ENCODE results near the gene SLC22A1. TPM values are rescaled to one million over a fixed set of nuclear protein-coding genes. Genes with fewer than 3 reads are reported as not detected.
"Not testable (repeated sequence)": the region's sequence is repeated elsewhere in the genome, so short reads cannot be mapped to it uniquely, and the experiment has no call there.

SLC22A1 gene
- total RNA-seq, 1 donor from 2014 or later = 1.0 TPM

DNA sequence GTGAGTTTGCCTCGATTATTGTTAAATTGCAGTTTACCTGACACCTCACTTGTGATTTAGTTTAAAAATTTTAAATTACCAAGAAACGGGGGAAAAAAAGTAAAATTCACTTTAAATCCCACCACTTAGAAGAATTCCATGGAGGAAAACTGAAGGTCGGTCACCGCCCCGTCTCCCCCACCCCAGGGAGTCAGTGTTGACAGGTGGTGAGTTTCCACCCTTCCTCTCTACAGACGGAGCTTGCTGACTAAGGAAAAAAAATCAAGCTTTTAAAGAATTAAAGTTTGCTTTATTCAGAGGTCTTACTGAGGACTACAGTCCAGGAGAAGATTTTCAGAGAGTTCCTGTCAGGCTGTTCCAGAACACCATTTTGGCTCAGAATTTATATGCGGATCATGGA lies 42.3 kb downstream of the SLC22A1 start:
- Histone ChIP-seq H3K4me3 (ENCODE audit: low read length in 3 of 3) (no peak overlapping the region), H3K27ac (ENCODE audit: low read depth, low read length) (no peak overlapping the region), H3K9ac (ENCODE audit: low read depth in 1 of 3, low read length in 3 of 3) (no peak overlapping the region), H3K27me3 (ENCODE audit: control insufficient read depth in 3 of 3, insufficient read depth in 3 of 3, low read length in 3 of 3) (peaks cover 0 to 5% (median 0%) of the 10 kb centered on the region in 3 donors), H3K4me1 (ENCODE audit: control insufficient read depth in 3 of 3, insufficient read depth in 3 of 3, low read length in 3 of 3) (no peaks in the 10 kb centered on the region), H3K36me3 (ENCODE audit: control insufficient read depth in 3 of 3, insufficient read depth in 3 of 3, low read length in 3 of 3) (no peaks in the 10 kb centered on the region), H3K9me3 (ENCODE audit: control insufficient read depth in 3 of 3, low read length in 3 of 3) (no peaks in the 10 kb centered on the region)

- H3K9ac ChIP-seq (ENCODE audit: low read depth in 1 of 3, low read length in 3 of 3); H3K36me3 ChIP-seq (ENCODE audit: control insufficient read depth in 3 of 3, insufficient read depth in 3 of 3, low read length in 3 of 3); H3K27me3 ChIP-seq (ENCODE audit: control insufficient read depth in 3 of 3, insufficient read depth in 3 of 3, low read length in 3 of 3); H3K4me1 ChIP-seq (ENCODE audit: control insufficient read depth in 3 of 3, insufficient read depth in 3 of 3, low read length in 3 of 3); H3K4me3 ChIP-seq (ENCODE audit: low read length in 3 of 3); H3K9me3 ChIP-seq (ENCODE audit: control insufficient read depth in 3 of 3, low read length in 3 of 3); H3K27ac ChIP-seq (ENCODE audit: low read depth, low read length): not testable (repeated sequence)
Measured at GRCh38 chr6:160165928-160166327, 44.3 kb downstream of the SLC22A1 start.

- Histone ChIP-seq H3K9ac (ENCODE audit: low read depth in 1 of 3, low read length in 3 of 3) (no peak overlapping the region), H3K27me3 (ENCODE audit: control insufficient read depth in 3 of 3, insufficient read depth in 3 of 3, low read length in 3 of 3) (peaks cover 0 to 5% (median 0%) of the 10 kb centered on the region in 3 donors), H3K27ac (ENCODE audit: low read depth, low read length) (no peak overlapping the region), H3K4me3 (ENCODE audit: low read length in 3 of 3) (no peak overlapping the region), H3K36me3 (ENCODE audit: control insufficient read depth in 3 of 3, insufficient read depth in 3 of 3, low read length in 3 of 3) (no peaks in the 10 kb centered on the region), H3K9me3 (ENCODE audit: control insufficient read depth in 3 of 3, low read length in 3 of 3) (no peaks in the 10 kb centered on the region), H3K4me1 (ENCODE audit: control insufficient read depth in 3 of 3, insufficient read depth in 3 of 3, low read length in 3 of 3) (no peaks in the 10 kb centered on the region)
Measured at GRCh38 chr6:160167604-160168399, 46.2 kb downstream of the SLC22A1 start.

DNA sequence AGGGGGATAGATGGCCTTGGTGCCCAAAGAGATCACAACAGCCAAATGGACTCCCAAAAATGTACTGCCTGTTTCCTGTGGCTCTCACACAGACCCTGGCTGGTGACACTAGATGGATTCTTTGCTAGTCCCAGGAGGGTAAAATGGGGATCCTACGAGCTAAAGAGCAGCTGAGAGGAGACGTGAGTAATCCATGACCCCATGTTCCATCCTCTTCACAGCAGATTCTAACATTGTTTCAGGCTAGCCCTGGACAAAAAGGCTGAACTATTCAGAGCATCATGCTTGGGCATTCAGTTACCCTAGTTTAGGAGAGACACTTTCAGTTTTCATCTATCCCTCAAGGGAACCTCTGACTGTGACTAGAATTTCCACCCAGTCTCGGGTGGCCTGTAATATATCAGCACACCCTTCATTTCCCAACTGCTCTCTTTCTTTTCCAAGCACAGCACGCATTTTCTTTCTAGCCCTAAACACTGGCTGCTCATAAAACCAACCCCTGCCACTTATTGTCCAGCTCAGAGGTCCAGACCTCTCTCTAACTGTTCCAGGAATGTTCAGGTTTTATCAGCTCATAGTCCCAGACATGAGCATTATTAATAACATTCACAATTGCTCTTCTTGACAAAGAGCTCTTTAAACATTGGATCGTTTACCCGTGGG lies 48.5 kb downstream of the SLC22A1 start:
- no peak overlapping the region for H3K4me3 ChIP-seq (ENCODE audit: low read length in 3 of 3)
- no peak overlapping the region for H3K9ac ChIP-seq (ENCODE audit: low read depth in 1 of 3, low read length in 3 of 3)
- H3K9me3 ChIP-seq (ENCODE audit: control insufficient read depth in 3 of 3, low read length in 3 of 3) = no peaks in the 10 kb centered on the region
- no peaks in the 10 kb centered on the region for H3K4me1 ChIP-seq (ENCODE audit: control insufficient read depth in 3 of 3, insufficient read depth in 3 of 3, low read length in 3 of 3)
- H3K27ac ChIP-seq (ENCODE audit: low read depth, low read length) = no peak overlapping the region
- H3K36me3 ChIP-seq (ENCODE audit: control insufficient read depth in 3 of 3, insufficient read depth in 3 of 3, low read length in 3 of 3) = no peaks in the 10 kb centered on the region
- H3K27me3 ChIP-seq (ENCODE audit: control insufficient read depth in 3 of 3, insufficient read depth in 3 of 3, low read length in 3 of 3) = peaks cover 0 to 5% (median 0%) of the 10 kb centered on the region in 3 donors

DNA sequence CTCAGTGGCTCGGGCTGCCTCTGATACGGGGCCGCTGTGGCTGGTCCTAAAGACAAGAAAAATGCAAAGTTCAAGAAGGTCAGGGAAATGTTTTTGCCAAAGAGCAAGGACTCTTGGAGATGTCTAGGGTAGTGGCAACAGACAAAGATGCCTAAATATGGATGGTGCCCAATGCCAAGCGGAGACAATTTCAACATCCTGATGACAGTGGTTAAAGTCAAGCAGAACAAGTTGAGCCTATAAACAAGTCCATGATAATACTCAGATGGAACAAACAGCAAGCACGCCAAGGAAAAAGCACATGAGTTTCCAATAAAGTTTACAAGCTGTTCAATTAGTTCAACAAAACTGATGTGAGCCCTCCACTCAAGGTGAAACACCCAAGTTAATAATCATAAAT lies 51.1 kb downstream of the SLC22A1 start:
- no peaks in the 10 kb centered on the region for H3K4me1 ChIP-seq (ENCODE audit: control insufficient read depth in 3 of 3, insufficient read depth in 3 of 3, low read length in 3 of 3)
- no peaks in the 10 kb centered on the region for H3K36me3 ChIP-seq (ENCODE audit: control insufficient read depth in 3 of 3, insufficient read depth in 3 of 3, low read length in 3 of 3)
- H3K9ac ChIP-seq (ENCODE audit: low read depth in 1 of 3, low read length in 3 of 3) = no peak overlapping the region
- no peak overlapping the region for H3K4me3 ChIP-seq (ENCODE audit: low read length in 3 of 3)
- H3K27me3 ChIP-seq (ENCODE audit: control insufficient read depth in 3 of 3, insufficient read depth in 3 of 3, low read length in 3 of 3) = no peaks in the 10 kb centered on the region
- no peaks in the 10 kb centered on the region for H3K9me3 ChIP-seq (ENCODE audit: control insufficient read depth in 3 of 3, low read length in 3 of 3)
- H3K27ac ChIP-seq (ENCODE audit: low read depth, low read length) = no peak overlapping the region

DNA sequence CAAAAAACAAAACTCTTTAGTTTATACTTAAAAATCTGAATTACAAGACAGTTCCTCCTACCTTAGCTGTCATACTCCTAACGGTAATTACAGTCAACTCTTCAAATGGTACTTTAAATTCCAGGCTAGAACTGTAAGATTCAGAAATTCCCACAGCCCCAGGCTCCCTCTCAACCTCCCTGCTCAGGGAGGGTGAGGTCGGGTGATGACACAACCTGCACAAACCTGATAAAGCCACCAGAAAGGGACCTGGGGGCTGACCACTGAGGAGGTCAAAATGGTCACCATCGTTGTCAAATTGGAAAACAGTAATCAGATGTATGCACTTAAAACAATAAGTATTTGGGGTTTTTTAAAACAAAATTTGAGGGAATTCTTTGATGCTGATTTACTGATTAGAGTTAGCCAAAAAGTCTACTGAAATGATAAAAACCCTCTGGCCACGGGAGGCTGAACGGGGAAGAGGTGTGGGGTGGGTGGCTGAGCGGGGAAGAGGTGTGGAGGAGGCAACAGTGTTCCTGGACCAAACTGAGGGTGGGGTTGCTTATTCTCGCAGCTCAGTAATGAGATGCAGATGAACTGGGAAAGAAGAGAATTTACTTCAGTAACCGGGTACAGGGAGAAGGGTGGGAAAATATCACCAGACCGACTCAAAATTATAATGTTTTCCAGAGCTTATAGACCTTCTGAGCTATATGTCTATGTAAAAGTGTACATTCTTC lies 52.4 kb downstream of the SLC22A1 start:
- H3K9ac ChIP-seq (ENCODE audit: low read depth in 1 of 3, low read length in 3 of 3) = no peak overlapping the region
- H3K4me1 ChIP-seq (ENCODE audit: control insufficient read depth in 3 of 3, insufficient read depth in 3 of 3, low read length in 3 of 3) = no peaks in the 10 kb centered on the region
- H3K27ac ChIP-seq (ENCODE audit: low read depth, low read length) = no peak overlapping the region
- H3K9me3 ChIP-seq (ENCODE audit: control insufficient read depth in 3 of 3, low read length in 3 of 3) = no peaks in the 10 kb centered on the region
- H3K4me3 ChIP-seq (ENCODE audit: low read length in 3 of 3) = no peak overlapping the region
- H3K27me3 ChIP-seq (ENCODE audit: control insufficient read depth in 3 of 3, insufficient read depth in 3 of 3, low read length in 3 of 3) = no peaks in the 10 kb centered on the region
- no peaks in the 10 kb centered on the region for H3K36me3 ChIP-seq (ENCODE audit: control insufficient read depth in 3 of 3, insufficient read depth in 3 of 3, low read length in 3 of 3)

GRCh38 chr6:160174681-160175080 lies 53.1 kb downstream of the SLC22A1 start:
- Histone ChIP-seq H3K4me3 (ENCODE audit: low read length in 3 of 3) (no peak overlapping the region), H3K9me3 (ENCODE audit: control insufficient read depth in 3 of 3, low read length in 3 of 3) (no peaks in the 10 kb centered on the region), H3K36me3 (ENCODE audit: control insufficient read depth in 3 of 3, insufficient read depth in 3 of 3, low read length in 3 of 3) (no peaks in the 10 kb centered on the region), H3K9ac (ENCODE audit: low read depth in 1 of 3, low read length in 3 of 3) (no peak overlapping the region), H3K4me1 (ENCODE audit: control insufficient read depth in 3 of 3, insufficient read depth in 3 of 3, low read length in 3 of 3) (no peaks in the 10 kb centered on the region), H3K27me3 (ENCODE audit: control insufficient read depth in 3 of 3, insufficient read depth in 3 of 3, low read length in 3 of 3) (no peaks in the 10 kb centered on the region), H3K27ac (ENCODE audit: low read depth, low read length) (no peak overlapping the region)

- H3K36me3 ChIP-seq (ENCODE audit: control insufficient read depth in 3 of 3, insufficient read depth in 3 of 3, low read length in 3 of 3) = no peaks in the 10 kb centered on the region
- H3K4me1 ChIP-seq (ENCODE audit: control insufficient read depth in 3 of 3, insufficient read depth in 3 of 3, low read length in 3 of 3) = no peaks in the 10 kb centered on the region
- no peak overlapping the region for H3K4me3 ChIP-seq (ENCODE audit: low read length in 3 of 3)
- H3K9me3 ChIP-seq (ENCODE audit: control insufficient read depth in 3 of 3, low read length in 3 of 3) = no peaks in the 10 kb centered on the region
- H3K27me3 ChIP-seq (ENCODE audit: control insufficient read depth in 3 of 3, insufficient read depth in 3 of 3, low read length in 3 of 3) = no peaks in the 10 kb centered on the region
- no peak overlapping the region for H3K9ac ChIP-seq (ENCODE audit: low read depth in 1 of 3, low read length in 3 of 3)
- H3K27ac ChIP-seq (ENCODE audit: low read depth, low read length) = no peak overlapping the region
Measured at GRCh38 chr6:160177220-160177619, 55.6 kb downstream of the SLC22A1 start.

GRCh38 chr6:160178271-160178670 lies 56.7 kb downstream of the SLC22A1 start:
- no peak overlapping the region for H3K27ac ChIP-seq (ENCODE audit: low read depth, low read length)
- H3K27me3 ChIP-seq (ENCODE audit: control insufficient read depth in 3 of 3, insufficient read depth in 3 of 3, low read length in 3 of 3) = no peaks in the 10 kb centered on the region
- H3K4me3 ChIP-seq (ENCODE audit: low read length in 3 of 3) = no peak overlapping the region
- no peaks in the 10 kb centered on the region for H3K9me3 ChIP-seq (ENCODE audit: control insufficient read depth in 3 of 3, low read length in 3 of 3)
- H3K4me1 ChIP-seq (ENCODE audit: control insufficient read depth in 3 of 3, insufficient read depth in 3 of 3, low read length in 3 of 3) = no peaks in the 10 kb centered on the region
- H3K36me3 ChIP-seq (ENCODE audit: control insufficient read depth in 3 of 3, insufficient read depth in 3 of 3, low read length in 3 of 3) = no peaks in the 10 kb centered on the region
- no peak overlapping the region for H3K9ac ChIP-seq (ENCODE audit: low read depth in 1 of 3, low read length in 3 of 3)

DNA sequence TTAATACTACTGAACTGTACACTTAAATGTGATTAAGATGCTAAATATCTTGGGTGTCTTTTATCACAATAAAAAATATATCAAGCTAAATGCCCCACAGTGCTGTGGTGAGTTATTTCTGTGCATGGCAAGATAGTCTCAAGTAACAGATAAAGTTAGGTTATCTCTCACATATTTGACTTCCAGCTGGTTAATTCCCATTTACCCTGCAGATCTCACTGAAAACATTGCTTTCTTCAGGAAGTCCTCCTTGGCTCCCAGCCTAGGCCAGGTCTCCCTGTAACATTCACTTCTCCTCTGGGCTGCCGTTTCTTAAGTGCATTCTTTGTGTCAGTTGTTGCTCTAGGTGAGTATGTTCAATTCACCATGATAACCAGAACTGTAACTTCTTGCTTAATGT lies 59.1 kb downstream of the SLC22A1 start:
- Histone ChIP-seq H3K9ac (ENCODE audit: low read depth in 1 of 3, low read length in 3 of 3) (no peak overlapping the region), H3K4me1 (ENCODE audit: control insufficient read depth in 3 of 3, insufficient read depth in 3 of 3, low read length in 3 of 3) (no peaks in the 10 kb centered on the region), H3K36me3 (ENCODE audit: control insufficient read depth in 3 of 3, insufficient read depth in 3 of 3, low read length in 3 of 3) (no peaks in the 10 kb centered on the region), H3K4me3 (ENCODE audit: low read length in 3 of 3) (no peak overlapping the region), H3K9me3 (ENCODE audit: control insufficient read depth in 3 of 3, low read length in 3 of 3) (no peaks in the 10 kb centered on the region), H3K27me3 (ENCODE audit: control insufficient read depth in 3 of 3, insufficient read depth in 3 of 3, low read length in 3 of 3) (no peaks in the 10 kb centered on the region), H3K27ac (ENCODE audit: low read depth, low read length) (no peak overlapping the region)
